GM10266 (cell line): ENCODE data around the gene ESR2.

Experiments used
- DNase-seq: peaks from one replicate; pipeline ENCODE4 v3.0.0; 2012; ENCODE audit errors: extremely low spot score
- TF ChIP-seq, protein P1 (sequence below): IDR thresholded peaks from 2 replicates; pipeline ENCODE4 v1.5.1; 2012; ENCODE audit warnings: mild to moderate bottlenecking, low read depth; ENCODE audit not compliant: control insufficient read depth, insufficient read depth; ENCODE audit errors: missing control alignments

ESR2 gene

DNA sequence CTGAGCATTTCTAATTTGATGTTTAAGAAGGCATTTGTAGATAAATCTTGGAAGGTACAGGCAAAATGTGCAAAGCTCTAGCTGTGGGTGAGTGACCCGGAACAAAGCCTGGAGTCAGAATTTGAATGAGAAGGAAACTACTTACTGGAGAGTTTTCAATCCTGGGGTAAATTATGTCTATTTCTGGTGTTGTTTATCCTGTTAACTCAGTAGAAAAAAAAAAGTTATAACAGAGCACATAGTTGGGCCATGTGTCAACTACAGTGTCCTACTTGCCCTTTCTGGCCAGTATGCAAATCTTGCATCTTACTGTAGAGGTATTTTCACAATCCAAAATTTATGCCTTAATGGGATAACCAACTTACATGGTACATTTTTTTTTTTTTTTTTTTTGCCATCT, 259.0 kb downstream of the ESR2 start:
- TF ChIP-seq, protein P1, sequence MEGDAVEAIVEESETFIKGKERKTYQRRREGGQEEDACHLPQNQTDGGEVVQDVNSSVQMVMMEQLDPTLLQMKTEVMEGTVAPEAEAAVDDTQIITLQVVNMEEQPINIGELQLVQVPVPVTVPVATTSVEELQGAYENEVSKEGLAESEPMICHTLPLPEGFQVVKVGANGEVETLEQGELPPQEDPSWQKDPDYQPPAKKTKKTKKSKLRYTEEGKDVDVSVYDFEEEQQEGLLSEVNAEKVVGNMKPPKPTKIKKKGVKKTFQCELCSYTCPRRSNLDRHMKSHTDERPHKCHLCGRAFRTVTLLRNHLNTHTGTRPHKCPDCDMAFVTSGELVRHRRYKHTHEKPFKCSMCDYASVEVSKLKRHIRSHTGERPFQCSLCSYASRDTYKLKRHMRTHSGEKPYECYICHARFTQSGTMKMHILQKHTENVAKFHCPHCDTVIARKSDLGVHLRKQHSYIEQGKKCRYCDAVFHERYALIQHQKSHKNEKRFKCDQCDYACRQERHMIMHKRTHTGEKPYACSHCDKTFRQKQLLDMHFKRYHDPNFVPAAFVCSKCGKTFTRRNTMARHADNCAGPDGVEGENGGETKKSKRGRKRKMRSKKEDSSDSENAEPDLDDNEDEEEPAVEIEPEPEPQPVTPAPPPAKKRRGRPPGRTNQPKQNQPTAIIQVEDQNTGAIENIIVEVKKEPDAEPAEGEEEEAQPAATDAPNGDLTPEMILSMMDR: no peak
- DNase-seq: no peak
